Measurements from ENCODE around the gene JMJD1C.

GRCh38 chr10:63143987-63144386 is 321.8 kb downstream of the JMJD1C start:
- no peak for TF ChIP-seq CTCF (IDR thresholded peaks at IDR 0.05 in 2 of 3, conservative IDR thresholded peaks at IDR 0.05 in 1 of 3; ENCODE audit: borderline replicate concordance in 1 of 3, insufficient read depth in 1 of 3, low read depth in 2 of 3, low read length in 2 of 3)
- TF ChIP-seq POLR2A (IDR thresholded peaks at IDR 0.05; ENCODE audit: borderline replicate concordance, extremely low read depth, insufficient read depth, insufficient read length): no peak
- TF ChIP-seq ELF1 (IDR thresholded peaks at IDR 0.05; ENCODE audit: borderline replicate concordance, low read depth): no peak
- no peak for TF ChIP-seq POLR2AphosphoS5 (IDR thresholded peaks at IDR 0.05; ENCODE audit: low read depth, low read length)
- TF ChIP-seq FOSL1 (IDR thresholded peaks at IDR 0.05; ENCODE audit: low read depth): no peak
- TF ChIP-seq EZH2phosphoT487 (IDR thresholded peaks at IDR 0.05; ENCODE audit: borderline replicate concordance): no peak

Measured in HCT116 (cell line).